K562 (cell line): ENCODE data around the gene ITSN2. TPM values are rescaled to one million over a fixed set of nuclear protein-coding genes. Genes with fewer than 3 reads are reported as not detected.

ENCODE experiments used
- ATAC-seq: fragments of 200-7000 bp; cut with Tn5 transposase; 3 replicates; pipeline ENCODE4 v1.9.1; 2020; ENCODE audit warnings: moderate library complexity
- BruUV-seq: library from RNA; stranded (reverse); fragments of 400-500 nt; replicated peaks from 2 replicates; lab custom pipeline; 2021; lab: Mats Ljungman, UMichigan
- CTCF ChIA-PET: fragments of 300-600 bp; formaldehyde crosslinking; extraction: SDS; loops from one replicate; lab custom pipeline; 2021; ENCODE audit warnings: low intra/inter-chr PET ratio; lab: Yijun Ruan, JAX
- POLR2A ChIA-PET: fragments of 300-600, 350-650 bp; sonication (Branson Sonifier 250); formaldehyde crosslinking; extraction: SDS; loops from one replicate; lab custom pipeline; 2021; ENCODE audit warnings: antibody characterized with exemption, inconsistent platforms; lab: Yijun Ruan, JAX
- DNase-seq, 4 experiments: peaks; one replicate each; pipeline versions ENCODE4 v3.0.0 to v3.0.0-alpha.2; 2011 to 2018; ENCODE audit warnings: low spot score in 3 of 4, mixed read lengths in 3 of 4; ENCODE audit errors: extremely low read depth in 1 of 4
- FAIRE-seq: peaks from 2 replicates; lab custom pipeline; 2011; peaks lifted over from hg19 to GRCh38; lab: Jason Lieb, UNC
- H2AFZ ChIP-seq: 2 replicates; pipeline ENCODE4 v1.6.0; 2011; ENCODE audit warnings: low read depth, low read length, control low read depth, inconsistent platforms
- H3K27ac ChIP-seq: fragments of 200-600 bp; 3 replicates; pipeline ENCODE4 v1.8.0; 2011; ENCODE audit warnings: low read depth, mild to moderate bottlenecking, control low read depth, inconsistent platforms, low read length, moderate library complexity, mixed read lengths; ENCODE audit errors: extremely low read depth
- H3K27me3 ChIP-seq, 2 experiments: fragments of 300-600 bp in 1 of 2; 2 replicates in 1 of 2; 3 replicates in 1 of 2; pipeline versions ENCODE4 v1.6.0 to v1.8.0; 2011; ENCODE audit warnings: inconsistent platforms in 2 of 2, low read length in 2 of 2, mild to moderate bottlenecking in 1 of 2, mixed read lengths in 1 of 2, moderate library complexity in 1 of 2; ENCODE audit not compliant: control insufficient read depth in 2 of 2, insufficient read depth in 2 of 2
- H3K36me3 ChIP-seq: fragments of 300-600 bp; 3 replicates; pipeline ENCODE4 v1.8.0; 2011; ENCODE audit warnings: mild to moderate bottlenecking, low read length, inconsistent platforms; ENCODE audit not compliant: control insufficient read depth, insufficient read depth
- H3K4me1 ChIP-seq, 2 experiments: fragments of 200-600 bp in 1 of 2; replicated peaks in 1 of 2; 2 replicates in 1 of 2; 3 replicates in 1 of 2; pipeline versions ENCODE4 v1.5.1 to v1.8.0; 2011; ENCODE audit warnings: inconsistent platforms in 2 of 2, low read length in 2 of 2, mild to moderate bottlenecking in 1 of 2, mixed read lengths in 1 of 2, moderate library complexity in 1 of 2; ENCODE audit not compliant: control insufficient read depth in 2 of 2, insufficient read depth in 2 of 2
- H3K4me2 ChIP-seq: 2 replicates; pipeline ENCODE4 v1.6.1; 2011; ENCODE audit warnings: low read length, control low read depth, inconsistent platforms, mixed read lengths; ENCODE audit not compliant: insufficient read depth
- H3K4me3 ChIP-seq: fragments of 200-600 bp; sonication (generic), shearing (Covaris generic); 2 replicates; pipeline ENCODE4 v1.5.1; 2016; ENCODE audit warnings: control low read depth, inconsistent platforms
- H3K79me2 ChIP-seq: fragments of 200-600 bp; 3 replicates; pipeline ENCODE4 v1.8.0; 2011; ENCODE audit warnings: low read length, inconsistent platforms; ENCODE audit not compliant: control insufficient read depth, insufficient read depth
- H3K9ac ChIP-seq, 2 experiments: 2 replicates each; pipeline versions ENCODE4 v1.6.0 to v1.6.1; 2011; ENCODE audit warnings: low read depth in 2 of 2, low read length in 2 of 2, control low read depth in 1 of 2, inconsistent platforms in 1 of 2, mild to moderate bottlenecking in 1 of 2, mixed read lengths in 1 of 2; ENCODE audit not compliant: insufficient read depth in 1 of 2
- H3K9me1 ChIP-seq: one replicate; pipeline ENCODE4 v1.6.0; 2011; ENCODE audit warnings: inconsistent platforms, mild to moderate bottlenecking, low read length, moderate library complexity; ENCODE audit not compliant: control insufficient read depth, insufficient read depth
- H3K9me3 ChIP-seq: replicated peaks from 2 replicates; pipeline ENCODE4 v1.5.1; 2011; ENCODE audit warnings: low read depth, low read length, inconsistent platforms; ENCODE audit not compliant: control insufficient read depth, insufficient read depth
- H4K20me1 ChIP-seq: replicated peaks from 2 replicates; pipeline ENCODE4 v1.6.1; 2011; ENCODE audit warnings: low read length, inconsistent platforms, mixed read lengths; ENCODE audit not compliant: control insufficient read depth, insufficient read depth
- ADNP ChIP-seq: fragments of 200-800 bp; sonication (Bioruptor generic); IDR thresholded peaks from 2 replicates; pipeline ENCODE4 v1.6.1; 2016; ENCODE audit warnings: missing genetic modification characterization, missing compliant biosample characterization
- BCL6 ChIP-seq: fragments of 250-450 bp; sonication (Bioruptor Pico); IDR thresholded peaks from 2 replicates; pipeline ENCODE4 v1.4.0; 2020
- EGR1 ChIP-seq: fragments of 450-650 bp; conservative IDR thresholded peaks from 2 replicates; pipeline ENCODE4 v1.6.1; 2017; ENCODE audit warnings: mild to moderate bottlenecking
- EP400 ChIP-seq: fragments of 450-650 bp; IDR thresholded peaks from 2 replicates; pipeline ENCODE4 v1.6.1; 2017; ENCODE audit warnings: antibody characterized with exemption, mild to moderate bottlenecking, moderate library complexity
- KDM1A ChIP-seq, 2 experiments: fragments of 450-650 bp; IDR thresholded peaks; 2 replicates each; pipeline ENCODE4 v1.6.1; 2016; ENCODE audit warnings: mild to moderate bottlenecking in 2 of 2
- KDM2B ChIP-seq: fragments of 250-450 bp; sonication (Bioruptor Pico); IDR thresholded peaks from 2 replicates; pipeline ENCODE4 v1.8.0; 2021; ENCODE audit warnings: mild to moderate bottlenecking, moderate library complexity
- MBD2 ChIP-seq: sonication (generic); IDR thresholded peaks from 2 replicates; pipeline ENCODE4 v1.6.1; 2016; ENCODE audit warnings: low read depth, borderline replicate concordance
- MIER1 ChIP-seq: fragments of 450-650 bp; IDR thresholded peaks from 2 replicates; pipeline ENCODE4 v1.6.1; 2016; ENCODE audit warnings: antibody characterized with exemption, mild to moderate bottlenecking, low read depth
- NR2C2 ChIP-seq, 2 experiments: fragments of 200-800 bp in 1 of 2; sonication (Bioruptor generic) in 1 of 2; sonication (generic) in 1 of 2; formaldehyde crosslinking in 1 of 2; IDR thresholded peaks; 2 replicates each; pipeline versions ENCODE4 v1.6.1 to v1.8.0; 2016 to 2022; ENCODE audit warnings: mild to moderate bottlenecking in 1 of 2, missing compliant biosample characterization in 1 of 2, missing genetic modification characterization in 1 of 2, missing genetic modification reagents in 1 of 2
- POLR2B ChIP-seq: fragments of 450-650 bp; IDR thresholded peaks from 2 replicates; pipeline ENCODE4 v1.6.1; 2018; ENCODE audit warnings: low read depth; ENCODE audit not compliant: partially characterized antibody
- PREB ChIP-seq: sonication (generic); formaldehyde crosslinking; IDR thresholded peaks from 2 replicates; pipeline ENCODE4 v1.8.1; 2023; ENCODE audit warnings: mild to moderate bottlenecking, missing genetic modification reagents
- SLC30A9 ChIP-seq: fragments of 250-450 bp; sonication (Bioruptor Pico); IDR thresholded peaks from 2 replicates; pipeline ENCODE4 v1.8.0; 2022; ENCODE audit warnings: mild to moderate bottlenecking, moderate library complexity
- TCF3 ChIP-seq: sonication (generic); formaldehyde crosslinking; IDR thresholded peaks from 2 replicates; pipeline ENCODE4 v1.4.0; 2020; ENCODE audit warnings: mild to moderate bottlenecking, missing genetic modification reagents
- ZNF134 ChIP-seq: fragments of 250-450 bp; sonication (Bioruptor Pico); conservative IDR thresholded peaks from 2 replicates; pipeline ENCODE4 v1.4.0; 2020
- ZNF263 ChIP-seq: sonication (generic); formaldehyde crosslinking; IDR thresholded peaks from 2 replicates; pipeline ENCODE4 v1.8.0; 2022; ENCODE audit warnings: mild to moderate bottlenecking, missing genetic modification reagents, borderline replicate concordance
- ZNF785 ChIP-seq: fragments of 250-450 bp; sonication (Bioruptor Pico); IDR thresholded peaks from 2 replicates; pipeline ENCODE4 v1.4.0; 2020; ENCODE audit warnings: mild to moderate bottlenecking
- WGBS: fragments of 100-300 bp; shearing (Covaris generic); methylation state at CpG from one replicate; pipeline ENCODE4 v1.1.6; 2016; ENCODE audit warnings: low coverage, mixed read lengths; ENCODE audit not compliant: insufficient coverage; ENCODE audit errors: missing lambda C conversion rate; 5-methylcytosine and 5-hydroxymethylcytosine counted together
- in situ Hi-C: fragments of 300-500 bp; cut with MboI; formaldehyde crosslinking; loops from 4 replicates; pipeline ENCODE4 v1.15.0; 2018; ENCODE audit warnings: inconsistent platforms, mixed read lengths
- intact Hi-C: fragments of 100-400 bp; cut with micrococcal nuclease; formaldehyde crosslinking; loops from 2 replicates; pipeline ENCODE4 v1.14.2; 2022
- polyA plus RNA-seq, 8 experiments: library from polyadenylated mRNA; depleted of rRNA in 4 of 8; stranded (reverse) in 5 of 8; unstranded in 3 of 8; fragments of >200 nt; fragmentation: Nextera tagmentation in 2 of 8; fragmentation: Illumina TruSeq in 1 of 8; extraction: Ambion mirVana in 2 of 8; extraction: Trizol in 1 of 8; gene quantifications; 2 replicates each; pipeline versions ENCODE4 v1.2.1 to v1.2.3, GENCODE V29; 2011 to 2014; ENCODE audit warnings: inconsistent platforms in 1 of 8, missing spikeins in 1 of 8
- total RNA-seq, 7 experiments: library from RNA; depleted of rRNA in 6 of 7; stranded (reverse); fragments of >200 nt in 6 of 7; fragmentation: Illumina TruSeq in 2 of 7; extraction: Trizol in 2 of 7; gene quantifications; 2 replicates each; pipeline versions ENCODE4 v1.2.1 to v1.2.3, GENCODE V29; 2011 to 2021; ENCODE audit warnings: low replicate concordance in 1 of 7

Gene ITSN2
- total and polyA plus RNA-seq, 9 of the 15 experiments (the other 6 are each of a cell fraction or from before 2014, with no cell fraction given) = 6.6 to 19.9 (median 15.2) TPM

- H3K9me3 ChIP-seq = no peaks in the 10 kb centered on the region
- intact Hi-C loops = no loop called here
- no peak overlapping the region for H3K9ac ChIP-seq
- H2AFZ ChIP-seq = no peak overlapping the region
- H3K27ac ChIP-seq = no peak overlapping the region
- DNase-seq (no peak), FAIRE-seq (no peak), ATAC-seq (no peak)
- BruUV-seq = no TSS peak
- no peaks in the 10 kb centered on the region for H3K9me1 ChIP-seq
- H3K27me3 ChIP-seq = no peaks in the 10 kb centered on the region
- TF ChIP-seq ZNF263 (CRISPR knock-in tag) (no peak), POLR2B (no peak), KDM2B (CRISPR knock-in tag) (no peak), SLC30A9 (CRISPR knock-in tag) (no peak), NR2C2 (CRISPR knock-in tag; IDR thresholded peaks at IDR 0.05) (no peak), NR2C2 (tag; IDR thresholded peaks at IDR 0.05) (no peak)
- H3K4me3 ChIP-seq = no peak overlapping the region
- in situ Hi-C loops = no loop called here
- no peaks in the 10 kb centered on the region for H3K4me1 ChIP-seq
- ChIA-PET POLR2A (interaction anchor here (2.4 kb wide), 1 partner anchor 8 kb away, joined by 7 read pairs; no protein-coding TSS in a partner anchor), CTCF (interaction anchor here (0.6 kb wide), 1 partner anchor 34 kb away, joined by 5 read pairs; no protein-coding TSS in a partner anchor)
- no peaks in the 10 kb centered on the region for H4K20me1 ChIP-seq
- 0 out of 3 replicates have a peak, but pooled peaks cover 2% of the 10 kb centered on the region for H3K36me3 ChIP-seq
- no peak overlapping the region for H3K4me2 ChIP-seq
- no peaks in the 10 kb centered on the region for H3K79me2 ChIP-seq
- 36% methylated on average over 4 of the region's 4 CpGs for WGBS
Observed at GRCh38 chr2:24276349-24276899, 83.9 kb downstream of the ITSN2 start.

- intact Hi-C loops = no loop called here
- ATAC-seq (no peak), DNase-seq (no peak), FAIRE-seq (no peak)
- BruUV-seq = no TSS peak
- no peaks in the 10 kb centered on the region for H3K9me1 ChIP-seq
- no peak overlapping the region for H3K4me2 ChIP-seq
- in situ Hi-C loops = no loop called here
- no peaks in the 10 kb centered on the region for H3K79me2 ChIP-seq
- ChIA-PET POLR2A (no interaction called here), CTCF (no interaction called here)
- H3K4me1 ChIP-seq = no peaks in the 10 kb centered on the region
- H3K9me3 ChIP-seq = no peaks in the 10 kb centered on the region
- no peak overlapping the region for H3K27ac ChIP-seq
- peaks cover 10% of the 10 kb centered on the region; the same call in 1 of the 3 replicates for H3K36me3 ChIP-seq
- H4K20me1 ChIP-seq = no peaks in the 10 kb centered on the region
- H3K4me3 ChIP-seq = no peak overlapping the region
- H3K9ac ChIP-seq = no peak overlapping the region
- H2AFZ ChIP-seq = no peak overlapping the region
- no peaks in the 10 kb centered on the region for H3K27me3 ChIP-seq
- no peak for TF ChIP-seq ZNF134 (CRISPR knock-in tag)
- no peak for TF ChIP-seq EGR1
- TF ChIP-seq PREB (CRISPR knock-in tag) = no peak
- no peak for TF ChIP-seq ZNF785 (CRISPR knock-in tag)
- TF ChIP-seq KDM1A (IDR thresholded peaks at IDR 0.05) = no peak
- TF ChIP-seq BCL6 (CRISPR knock-in tag) = no peak
- no peak for TF ChIP-seq MIER1
- no peak for TF ChIP-seq TCF3 (CRISPR knock-in tag)
- TF ChIP-seq EP400 = no peak
- TF ChIP-seq MBD2 = no peak
- TF ChIP-seq ADNP = no peak
Observed at GRCh38 chr2:24274809-24275208, 85.5 kb downstream of the ITSN2 start.
